Dendritic cell treated with granulocyte-macrophage colony-stimulating factor and Interleukin-4, amounts not matched to agents 40 ng/mL and 50 ng/mL, for 4 days (primary cell): ENCODE results near the gene OS9.

Experiments
- H3K27ac Mint-ChIP-seq: one replicate; pipeline ENCODE4 v1.8.0; 2022; ENCODE audit warnings: mild to moderate bottlenecking, mixed read lengths
- H3K27me3 Mint-ChIP-seq: one replicate; pipeline ENCODE4 v1.8.0; 2022; ENCODE audit warnings: mild to moderate bottlenecking, mixed read lengths
- H3K36me3 Mint-ChIP-seq: one replicate; pipeline ENCODE4 v1.8.0; 2022; ENCODE audit warnings: low read depth, mixed read lengths
- H3K4me1 Mint-ChIP-seq: one replicate; pipeline ENCODE4 v1.8.0; 2022; ENCODE audit warnings: low read depth, mixed read lengths
- H3K4me3 Mint-ChIP-seq: one replicate; pipeline ENCODE4 v1.8.0; 2022; ENCODE audit warnings: mild to moderate bottlenecking, moderate library complexity, mixed read lengths
- H3K9me3 Mint-ChIP-seq: one replicate; pipeline ENCODE4 v1.8.0; 2022; ENCODE audit warnings: mixed read lengths
- intact Hi-C: fragments of 100-400 bp; cut with micrococcal nuclease; formaldehyde crosslinking; loops from one replicate; pipeline ENCODE4 v1.15.0; 2022

OS9 gene

DNA sequence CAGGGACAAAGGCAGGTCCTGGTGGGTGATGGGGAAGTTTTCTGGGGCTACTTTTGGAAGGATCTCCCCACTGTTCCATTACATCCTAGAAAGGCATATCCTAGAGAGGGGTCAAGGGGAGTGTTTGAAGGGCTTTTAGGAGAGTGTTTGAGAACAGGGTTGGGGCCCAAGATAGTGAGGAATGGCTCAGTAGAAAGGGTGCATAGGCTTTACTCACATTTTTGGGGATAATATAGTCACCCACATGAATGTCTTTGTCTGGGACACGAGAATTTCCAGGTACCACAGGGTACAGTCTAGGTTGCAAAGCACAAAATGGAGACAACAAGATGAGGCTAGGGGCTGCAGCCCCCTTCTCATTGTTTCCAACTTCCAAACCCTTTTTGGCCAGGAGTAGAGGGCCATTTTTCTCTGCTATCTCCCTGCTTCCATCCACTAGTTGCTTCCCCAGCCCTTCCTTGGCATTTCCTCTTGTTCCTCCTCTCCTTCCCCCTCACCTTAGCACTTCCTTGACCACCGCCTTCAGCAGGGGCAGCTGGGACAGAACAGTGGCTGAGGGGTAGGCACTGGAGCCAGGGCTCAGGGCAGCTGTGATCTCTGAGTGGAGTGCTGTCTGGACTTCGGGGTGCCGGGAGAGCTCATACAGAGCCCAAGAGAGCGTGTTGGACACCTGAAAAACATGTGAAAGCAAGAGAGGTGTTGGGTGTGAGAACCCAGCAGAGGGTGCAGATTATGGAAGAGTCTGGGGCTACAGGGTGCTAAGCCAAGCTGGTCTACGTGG, 70.1 kb downstream of the OS9 start:
- no peaks in the 10 kb centered on the region for H3K9me3 Mint-ChIP-seq
- intact Hi-C loops, result no loop called here
- H3K4me3 Mint-ChIP-seq, result no peak overlapping the region
- H3K27me3 Mint-ChIP-seq, result peaks cover 55% of the 10 kb centered on the region
- no peak overlapping the region for H3K27ac Mint-ChIP-seq
- H3K36me3 Mint-ChIP-seq, result peaks cover 20% of the 10 kb centered on the region
- peaks cover 70% of the 10 kb centered on the region for H3K4me1 Mint-ChIP-seq

- Mint-ChIP-seq H3K36me3 (peaks cover 20% of the 10 kb centered on the region), H3K4me3 (peak overlapping the region; percentile 76), H3K4me1 (peaks cover 70% of the 10 kb centered on the region), H3K9me3 (no peaks in the 10 kb centered on the region), H3K27me3 (peaks cover 55% of the 10 kb centered on the region), H3K27ac (no peak overlapping the region)
- intact Hi-C loops, result no loop called here
Observed at GRCh38 chr12:57764662-57765002, 70.7 kb downstream of the OS9 start.

- H3K27me3 Mint-ChIP-seq, result peaks cover 55% of the 10 kb centered on the region
- H3K36me3 Mint-ChIP-seq, result peaks cover 23% of the 10 kb centered on the region
- H3K27ac Mint-ChIP-seq, result peak overlapping the region; percentile 35
- H3K9me3 Mint-ChIP-seq, result no peaks in the 10 kb centered on the region
- H3K4me3 Mint-ChIP-seq, result peak overlapping the region; percentile 76
- intact Hi-C loops, result no loop called here
- peaks cover 70% of the 10 kb centered on the region for H3K4me1 Mint-ChIP-seq
Observed at GRCh38 chr12:57765003-57765697, 71.2 kb downstream of the OS9 start.

DNA sequence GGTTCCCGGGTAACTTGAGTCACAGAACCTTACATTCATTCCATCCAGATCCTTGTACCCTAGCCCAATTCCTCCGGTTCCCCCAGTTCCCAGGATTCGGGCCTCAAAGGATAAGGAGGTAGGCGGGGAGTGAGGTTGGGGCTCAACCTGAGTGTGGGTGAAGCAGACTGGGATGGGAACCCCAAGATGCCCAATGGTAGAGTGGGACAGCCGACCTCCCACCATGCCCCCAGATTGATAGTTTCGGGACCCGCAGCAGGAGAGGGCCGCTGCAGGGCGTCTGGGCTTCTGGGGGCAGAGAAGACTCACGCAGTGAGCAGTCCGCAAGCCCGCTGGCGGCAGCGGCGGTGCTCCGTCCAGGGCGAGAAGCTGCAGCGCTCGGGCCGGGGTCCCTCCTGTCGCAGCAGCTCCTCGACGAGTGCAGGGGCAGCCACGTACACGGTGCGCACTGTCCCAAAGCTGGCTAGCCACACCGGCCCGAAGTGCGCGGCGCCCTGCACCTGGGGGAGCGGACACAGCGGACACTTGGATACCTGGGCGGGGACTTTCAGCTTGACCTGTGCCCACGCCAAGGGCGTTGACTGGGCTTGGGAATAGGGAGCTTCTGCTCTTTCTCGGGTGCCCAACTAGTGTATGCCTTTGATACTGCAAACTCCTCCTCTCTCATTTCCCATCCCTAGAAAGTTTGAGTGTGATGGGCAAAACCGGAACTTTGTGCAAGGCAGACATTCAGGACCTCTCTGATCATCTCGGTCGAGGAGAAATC, 71.9 kb downstream of the OS9 start:
- peaks cover 70% of the 10 kb centered on the region for H3K4me1 Mint-ChIP-seq
- peaks cover 55% of the 10 kb centered on the region for H3K27me3 Mint-ChIP-seq
- H3K9me3 Mint-ChIP-seq, result no peaks in the 10 kb centered on the region
- H3K27ac Mint-ChIP-seq, result peak overlapping the region; percentile 35
- H3K4me3 Mint-ChIP-seq, result peak overlapping the region; percentile 76
- H3K36me3 Mint-ChIP-seq, result peaks cover 30% of the 10 kb centered on the region
- intact Hi-C loops, result no loop called here

DNA sequence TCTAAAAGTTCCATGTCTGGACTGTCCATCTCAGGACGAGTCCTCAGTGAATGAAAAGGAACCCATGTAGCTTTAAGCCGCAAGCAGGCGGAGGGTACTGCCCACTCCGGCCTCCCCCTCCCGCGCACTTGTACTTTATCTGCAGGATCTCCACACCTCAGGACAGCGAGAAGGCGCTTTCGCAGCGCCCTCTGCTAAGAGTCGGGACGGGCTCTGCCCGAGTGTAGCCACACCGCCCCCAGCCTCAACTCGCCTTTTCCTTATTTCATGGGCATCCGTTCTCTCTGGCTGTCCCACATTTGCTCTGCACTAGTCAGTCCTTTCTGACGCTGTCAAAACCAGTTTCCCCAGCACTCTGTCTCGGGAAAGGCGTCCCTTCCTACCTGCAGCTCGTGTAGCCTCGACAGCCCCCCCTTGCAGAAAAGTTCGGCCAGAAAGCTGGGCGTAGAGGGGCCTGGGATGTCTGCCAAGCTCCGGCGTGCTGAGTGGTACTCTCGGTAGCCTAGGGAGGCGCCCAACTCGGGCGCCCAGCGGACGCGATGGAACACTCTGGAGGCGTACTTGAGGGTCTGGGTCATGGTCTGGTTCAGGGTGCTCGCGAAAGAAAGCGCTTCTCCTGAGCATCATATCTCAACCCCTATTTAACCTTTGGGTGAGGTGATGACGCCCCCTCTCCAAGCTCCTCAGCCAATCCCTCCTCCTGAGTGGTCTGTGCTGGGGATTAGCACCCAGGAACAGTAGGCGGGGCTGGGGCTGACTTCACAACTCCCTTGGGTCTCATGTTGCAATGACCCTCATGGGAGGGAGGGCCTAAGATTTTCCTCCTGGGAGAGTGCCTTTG, 72.8 kb downstream of the OS9 start, which contains the start of gene CYP27B1:
TSS of gene CYP27B1 (minus strand) at position 615 of the 841 bp plus-strand sequence. CDS start at position 578, 37 bp downstream.
- peaks cover 75% of the 10 kb centered on the region for H3K4me1 Mint-ChIP-seq
- intact Hi-C loops, result no loop called here
- H3K4me3 Mint-ChIP-seq, result peak within 1 kb of the TSS; percentile 66
- H3K27me3 Mint-ChIP-seq, result peaks cover 55% of the 10 kb centered on the region
- peaks cover 33% of the 10 kb centered on the region for H3K36me3 Mint-ChIP-seq
- no peaks in the 10 kb centered on the region for H3K9me3 Mint-ChIP-seq
- H3K27ac Mint-ChIP-seq, result no peak within 1 kb of the TSS

GRCh38 chr12:57767305-57767698, 73.4 kb downstream of the OS9 start:
- H3K9me3 Mint-ChIP-seq, result no peaks in the 10 kb centered on the region
- no peak overlapping the region for H3K27ac Mint-ChIP-seq
- no peak overlapping the region for H3K4me3 Mint-ChIP-seq
- intact Hi-C loops, result no loop called here
- H3K36me3 Mint-ChIP-seq, result peaks cover 38% of the 10 kb centered on the region
- H3K27me3 Mint-ChIP-seq, result peaks cover 55% of the 10 kb centered on the region
- peaks cover 78% of the 10 kb centered on the region for H3K4me1 Mint-ChIP-seq

- peaks cover 44% of the 10 kb centered on the region for H3K36me3 Mint-ChIP-seq
- no peak overlapping the region for H3K4me3 Mint-ChIP-seq
- no peaks in the 10 kb centered on the region for H3K9me3 Mint-ChIP-seq
- peaks cover 80% of the 10 kb centered on the region for H3K4me1 Mint-ChIP-seq
- H3K27me3 Mint-ChIP-seq, result peaks cover 54% of the 10 kb centered on the region
- H3K27ac Mint-ChIP-seq, result no peak overlapping the region
- intact Hi-C loops, result no loop called here
Observed at GRCh38 chr12:57767876-57768275, 73.9 kb downstream of the OS9 start.

- Mint-ChIP-seq H3K4me1 (peaks cover 83% of the 10 kb centered on the region), H3K36me3 (peaks cover 47% of the 10 kb centered on the region), H3K4me3 (no peak overlapping the region), H3K9me3 (no peaks in the 10 kb centered on the region), H3K27ac (no peak overlapping the region), H3K27me3 (peaks cover 37% of the 10 kb centered on the region)
- intact Hi-C loops, result no loop called here
Observed at GRCh38 chr12:57769594-57769993, 75.7 kb downstream of the OS9 start.

GRCh38 chr12:57770734-57771133, 76.8 kb downstream of the OS9 start:
- no peaks in the 10 kb centered on the region for H3K9me3 Mint-ChIP-seq
- intact Hi-C loops, result no loop called here
- H3K27ac Mint-ChIP-seq, result peak overlapping the region; percentile 92
- peaks cover 81% of the 10 kb centered on the region for H3K4me1 Mint-ChIP-seq
- H3K27me3 Mint-ChIP-seq, result peaks cover 26% of the 10 kb centered on the region
- peaks cover 49% of the 10 kb centered on the region for H3K36me3 Mint-ChIP-seq
- H3K4me3 Mint-ChIP-seq, result no peak overlapping the region
